Kidney tubule cell (primary cell): ENCODE results near the gene HECTD4.
"Not testable (repeated sequence)": the region's sequence is repeated elsewhere in the genome, so short reads cannot be mapped to it uniquely, and the experiment has no call there.

Experiments
- DNase-seq: peaks from one replicate; pipeline ENCODE4 v3.0.0-alpha.2; 2018; ENCODE audit warnings: low spot score

HECTD4 gene

GRCh38 chr12:112381883-112382796, at the start of gene HECTD4:
Gene HECTD4 (minus strand): TSS chr12:112382431. CDS start chr12:112382128, 303 bp downstream.
- peak; percentile 90 for DNase-seq

- no peak for DNase-seq
Measured at GRCh38 chr12:112431965-112432364, 49.7 kb upstream of the HECTD4 start.

GRCh38 chr12:112430929-112431328, 48.7 kb upstream of the HECTD4 start:
- no peak for DNase-seq

- no peak for DNase-seq
Measured at GRCh38 chr12:112427760-112428159, 45.5 kb upstream of the HECTD4 start.

GRCh38 chr12:112425582-112426382, 43.6 kb upstream of the HECTD4 start:
- no peak for DNase-seq

- DNase-seq, result no peak
Measured at GRCh38 chr12:112424126-112424525, 41.9 kb upstream of the HECTD4 start.

- DNase-seq, result no peak
Measured at GRCh38 chr12:112422531-112422930, 40.3 kb upstream of the HECTD4 start.

- DNase-seq, result no peak
Measured at GRCh38 chr12:112421363-112421762, 39.1 kb upstream of the HECTD4 start.

- no peak for DNase-seq
Measured at GRCh38 chr12:112420740-112421139, 38.5 kb upstream of the HECTD4 start.

- peak; percentile 87 for DNase-seq
Measured at GRCh38 chr12:112419297-112420133, 37.3 kb upstream of the HECTD4 start.

GRCh38 chr12:112418608-112419296, 36.5 kb upstream of the HECTD4 start, which contains the start of gene PTPN11:
Gene PTPN11 (plus strand): TSS chr12:112418947. CDS start chr12:112419112, 165 bp downstream.
- DNase-seq, result peak; percentile 87

- DNase-seq, result no peak
Measured at GRCh38 chr12:112418273-112418607, 36.0 kb upstream of the HECTD4 start.

GRCh38 chr12:112415457-112415856, 33.2 kb upstream of the HECTD4 start:
- not testable (repeated sequence) for DNase-seq

GRCh38 chr12:112413855-112414625, 31.8 kb upstream of the HECTD4 start:
- DNase-seq, result no peak

GRCh38 chr12:112409906-112410244, 27.6 kb upstream of the HECTD4 start:
- DNase-seq, result no peak

GRCh38 chr12:112409064-112409905, 27.1 kb upstream of the HECTD4 start, which contains the start of gene RPL6:
Gene RPL6 (minus strand): TSS chr12:112409605. CDS start chr12:112408656, 949 bp downstream.
- DNase-seq, result peak; percentile 95

- no peak for DNase-seq
Measured at GRCh38 chr12:112408621-112409020, 26.4 kb upstream of the HECTD4 start.

GRCh38 chr12:112407683-112408082, 25.5 kb upstream of the HECTD4 start:
- DNase-seq, result not testable (repeated sequence)
